ENCODE data around the gene C5.

The C5 gene

DNA sequence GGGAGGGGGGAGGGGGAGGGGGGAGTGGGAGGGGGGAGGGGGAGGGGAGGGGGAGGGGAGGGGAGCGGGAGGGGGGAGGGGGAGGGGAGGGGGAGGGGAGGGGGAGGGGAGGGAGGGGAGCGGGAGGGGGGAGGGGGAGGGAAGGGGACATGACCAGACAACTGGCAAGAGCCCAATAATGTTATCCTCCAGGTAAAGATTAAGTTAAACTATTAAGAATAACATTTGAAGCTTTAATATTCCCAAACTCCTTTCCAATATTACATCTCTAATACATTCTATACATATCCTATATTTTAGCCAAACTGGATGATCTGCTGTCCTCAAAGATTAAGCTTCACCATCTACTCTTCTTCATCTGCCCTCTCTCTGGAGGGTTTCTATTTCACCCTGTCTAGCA lies 25.8 kb downstream of the C5 start:
- Histone ChIP-seq H3K4me2 (ENCODE audit: low read length) (no peak overlapping the region), H3K4me3 (ENCODE audit: low read depth, low read length, poor library complexity, severe bottlenecking) (no peak overlapping the region), H3K27ac (ENCODE audit: low read depth, low read length, poor library complexity, severe bottlenecking) (no peak overlapping the region), H3K4me1 (ENCODE audit: insufficient read depth, low read length, severe bottlenecking) (no peaks in the 10 kb centered on the region), H3F3A (ENCODE audit: insufficient read depth, low read length) (no peaks in the 10 kb centered on the region; the same call in 1 of the 2 replicates), H3K9me3 (ENCODE audit: low read length) (no peaks in the 10 kb centered on the region), H3K27me3 (ENCODE audit: insufficient read depth, low read length) (no peaks in the 10 kb centered on the region), H3K79me2 (ENCODE audit: insufficient read depth, low read length) (no peaks in the 10 kb centered on the region), H2AFZ (ENCODE audit: low read length) (no peak overlapping the region), H3K9ac (ENCODE audit: low read length) (no peak overlapping the region), H3K36me3 (ENCODE audit: insufficient read depth, low read length) (no peaks in the 10 kb centered on the region; the same call in 1 of the 2 replicates), H3K9me2 (ENCODE audit: low read depth, low read length) (no peaks in the 10 kb centered on the region), H4K20me1 (ENCODE audit: insufficient read depth, low read length) (no peaks in the 10 kb centered on the region)
- TF ChIP-seq EZH2 (IDR thresholded peaks at IDR 0.05; ENCODE audit: borderline replicate concordance, low read length) = no peak
- TF ChIP-seq CTCF (IDR thresholded peaks at IDR 0.05; ENCODE audit: low read length) = no peak

- Histone ChIP-seq H3F3A (ENCODE audit: insufficient read depth, low read length) (no peaks in the 10 kb centered on the region; the same call in 1 of the 2 replicates), H3K4me2 (ENCODE audit: low read length) (no peak overlapping the region), H2AFZ (ENCODE audit: low read length) (no peak overlapping the region), H3K79me2 (ENCODE audit: insufficient read depth, low read length) (no peaks in the 10 kb centered on the region), H3K9me2 (ENCODE audit: low read depth, low read length) (no peaks in the 10 kb centered on the region), H3K4me3 (ENCODE audit: low read depth, low read length, poor library complexity, severe bottlenecking) (no peak overlapping the region), H3K27ac (ENCODE audit: low read depth, low read length, poor library complexity, severe bottlenecking) (no peak overlapping the region), H3K36me3 (ENCODE audit: insufficient read depth, low read length) (no peaks in the 10 kb centered on the region; the same call in 1 of the 2 replicates), H3K4me1 (ENCODE audit: insufficient read depth, low read length, severe bottlenecking) (no peaks in the 10 kb centered on the region), H3K9me3 (ENCODE audit: low read length) (no peaks in the 10 kb centered on the region), H3K9ac (ENCODE audit: low read length) (no peak overlapping the region), H4K20me1 (ENCODE audit: insufficient read depth, low read length) (no peaks in the 10 kb centered on the region), H3K27me3 (ENCODE audit: insufficient read depth, low read length) (no peaks in the 10 kb centered on the region)
- TF ChIP-seq CTCF (IDR thresholded peaks at IDR 0.05; ENCODE audit: low read length) (peak; percentile 18; the same call in 1 of the 2 replicates), EZH2 (IDR thresholded peaks at IDR 0.05; ENCODE audit: borderline replicate concordance, low read length) (no peak)
Measured at GRCh38 chr9:121023064-121023463, 27.0 kb downstream of the C5 start.

GRCh38 chr9:121021301-121021700 lies 28.8 kb downstream of the C5 start:
- no peaks in the 10 kb centered on the region for H3K4me1 ChIP-seq (ENCODE audit: insufficient read depth, low read length, severe bottlenecking)
- TF ChIP-seq EZH2 (IDR thresholded peaks at IDR 0.05; ENCODE audit: borderline replicate concordance, low read length) (no peak), CTCF (IDR thresholded peaks at IDR 0.05; ENCODE audit: low read length) (no peak)
- no peaks in the 10 kb centered on the region for H3K9me3 ChIP-seq (ENCODE audit: low read length)
- H3K9ac ChIP-seq (ENCODE audit: low read length) = no peak overlapping the region
- H3K79me2 ChIP-seq (ENCODE audit: insufficient read depth, low read length) = no peaks in the 10 kb centered on the region
- H3K9me2 ChIP-seq (ENCODE audit: low read depth, low read length) = no peaks in the 10 kb centered on the region
- H3K27ac ChIP-seq (ENCODE audit: low read depth, low read length, poor library complexity, severe bottlenecking) = no peak overlapping the region
- H2AFZ ChIP-seq (ENCODE audit: low read length) = no peak overlapping the region
- no peaks in the 10 kb centered on the region; the same call in 1 of the 2 replicates for H3F3A ChIP-seq (ENCODE audit: insufficient read depth, low read length)
- no peaks in the 10 kb centered on the region for H4K20me1 ChIP-seq (ENCODE audit: insufficient read depth, low read length)
- H3K4me3 ChIP-seq (ENCODE audit: low read depth, low read length, poor library complexity, severe bottlenecking) = no peak overlapping the region
- no peaks in the 10 kb centered on the region for H3K36me3 ChIP-seq (ENCODE audit: insufficient read depth, low read length)
- H3K27me3 ChIP-seq (ENCODE audit: insufficient read depth, low read length) = no peaks in the 10 kb centered on the region
- no peak overlapping the region for H3K4me2 ChIP-seq (ENCODE audit: low read length)

All from OCI-LY1 (cell line).